ENCODE measurements around the gene IGLL1. TPM values are rescaled to one million over a fixed set of nuclear protein-coding genes. Genes with fewer than 3 reads are reported as not detected.
"Not testable (repeated sequence)": the region's sequence is repeated elsewhere in the genome, so short reads cannot be mapped to it uniquely, and the experiment has no call there.

IGLL1 gene
- total RNA-seq, 4 donors from 2014 or later = not detected

DNA sequence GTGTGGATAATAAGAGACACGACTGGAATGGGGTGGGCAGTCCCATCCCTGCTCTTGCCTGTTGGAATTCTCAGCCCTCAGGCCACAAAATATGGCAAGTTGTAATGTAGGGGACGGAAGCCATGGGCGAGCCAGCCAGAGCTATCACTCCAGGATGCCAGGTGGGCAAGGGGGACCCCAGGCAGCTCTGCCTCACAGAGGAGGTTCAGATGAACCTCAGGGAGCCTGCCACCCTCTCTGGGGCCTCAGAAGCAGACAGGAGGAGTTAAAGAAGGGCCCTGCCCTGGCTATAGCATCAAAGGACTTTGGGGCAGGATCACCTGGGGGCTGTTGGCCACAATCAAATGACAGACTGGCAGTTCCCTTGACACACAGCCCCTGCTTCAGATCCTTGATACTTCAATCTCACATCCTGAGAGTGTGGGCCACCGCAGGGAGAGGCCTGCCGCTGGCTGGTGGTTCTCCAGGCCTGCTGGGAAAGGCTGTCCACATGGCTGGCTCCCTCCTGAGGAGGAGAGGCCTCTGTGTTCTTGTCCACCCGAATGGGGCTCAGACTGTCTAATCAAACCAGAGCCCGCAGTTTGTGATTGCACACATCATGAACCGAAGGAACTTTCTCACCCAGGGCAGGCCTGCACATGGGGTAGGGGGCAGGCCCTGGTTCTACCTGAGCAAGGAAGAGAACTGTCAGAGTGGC is 31.4 kb downstream of the IGLL1 start:
- H3K36me3 ChIP-seq = no peaks in the 10 kb centered on the region
- no peaks in the 10 kb centered on the region for H3K4me1 ChIP-seq
- 85% methylated on average over 3 of the region's 8 CpGs; no CpG with 5 or more reads in 1 of the 2 donors for WGBS, 2 donors (ENCODE audit: low coverage in 1 of 2)
- H3K4me3 ChIP-seq = no peak overlapping the region
- TF ChIP-seq POLR2A (IDR thresholded peaks at IDR 0.05) (no peak), POLR2AphosphoS5 (IDR thresholded peaks at IDR 0.05) (no peak)
- H3K9me3 ChIP-seq = peaks cover 0 to 9% (median 0%) of the 10 kb centered on the region in 3 donors
- H3K27ac ChIP-seq = no peak overlapping the region
- H3K27me3 ChIP-seq = peaks cover 9% of the 10 kb centered on the region
- no peak for ATAC-seq

DNA sequence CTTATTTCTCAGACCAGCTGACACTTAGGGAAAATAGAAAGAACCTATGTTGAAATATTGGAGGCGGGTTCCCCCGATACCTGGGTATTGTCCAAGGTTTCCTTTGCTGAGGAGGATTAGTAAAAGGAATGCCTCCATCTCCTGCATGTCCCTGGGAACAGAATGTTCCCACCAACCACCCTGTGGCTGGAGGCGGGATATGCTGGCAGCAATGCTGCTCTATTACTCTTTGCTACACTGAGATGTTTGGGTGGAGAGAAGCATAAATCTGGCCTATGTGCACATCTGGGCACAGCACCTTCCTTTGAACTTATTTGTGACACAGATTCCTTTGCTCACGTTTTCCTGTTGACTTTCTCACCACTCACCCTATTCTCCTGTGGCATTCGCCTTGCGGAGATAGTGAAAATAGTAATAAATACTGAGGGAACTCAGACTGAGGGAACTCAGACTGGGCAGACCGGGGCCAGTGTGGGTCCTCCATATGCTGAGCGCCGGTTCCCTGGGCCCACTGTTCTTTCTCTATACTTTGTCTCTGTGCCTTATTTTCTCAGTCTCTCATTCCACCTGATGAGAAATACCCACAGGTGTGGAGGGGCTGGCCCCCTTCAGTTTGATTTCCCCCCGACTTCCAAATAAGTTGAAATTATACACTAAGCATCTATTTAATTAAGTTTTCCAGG is 32.1 kb downstream of the IGLL1 start:
- Histone ChIP-seq H3K4me1 (peaks cover 0 to 3% (median 0%) of the 10 kb centered on the region in 3 donors), H3K27me3 (peaks cover 2% of the 10 kb centered on the region), H3K9me3 (peaks cover 0 to 9% (median 0%) of the 10 kb centered on the region in 3 donors), H3K4me3 (no peak overlapping the region), H3K27ac (no peak overlapping the region), H3K36me3 (no peaks in the 10 kb centered on the region)
- ATAC-seq = no peak
- TF ChIP-seq, protein P1, sequence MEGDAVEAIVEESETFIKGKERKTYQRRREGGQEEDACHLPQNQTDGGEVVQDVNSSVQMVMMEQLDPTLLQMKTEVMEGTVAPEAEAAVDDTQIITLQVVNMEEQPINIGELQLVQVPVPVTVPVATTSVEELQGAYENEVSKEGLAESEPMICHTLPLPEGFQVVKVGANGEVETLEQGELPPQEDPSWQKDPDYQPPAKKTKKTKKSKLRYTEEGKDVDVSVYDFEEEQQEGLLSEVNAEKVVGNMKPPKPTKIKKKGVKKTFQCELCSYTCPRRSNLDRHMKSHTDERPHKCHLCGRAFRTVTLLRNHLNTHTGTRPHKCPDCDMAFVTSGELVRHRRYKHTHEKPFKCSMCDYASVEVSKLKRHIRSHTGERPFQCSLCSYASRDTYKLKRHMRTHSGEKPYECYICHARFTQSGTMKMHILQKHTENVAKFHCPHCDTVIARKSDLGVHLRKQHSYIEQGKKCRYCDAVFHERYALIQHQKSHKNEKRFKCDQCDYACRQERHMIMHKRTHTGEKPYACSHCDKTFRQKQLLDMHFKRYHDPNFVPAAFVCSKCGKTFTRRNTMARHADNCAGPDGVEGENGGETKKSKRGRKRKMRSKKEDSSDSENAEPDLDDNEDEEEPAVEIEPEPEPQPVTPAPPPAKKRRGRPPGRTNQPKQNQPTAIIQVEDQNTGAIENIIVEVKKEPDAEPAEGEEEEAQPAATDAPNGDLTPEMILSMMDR (IDR thresholded peaks at IDR 0.05) = no peak
- no peak for TF ChIP-seq POLR2A (IDR thresholded peaks at IDR 0.05)
- TF ChIP-seq POLR2AphosphoS5 (IDR thresholded peaks at IDR 0.05) = no peak
- TF ChIP-seq EP300 (IDR thresholded peaks at IDR 0.05) = no peak
- WGBS, 2 donors (ENCODE audit: low coverage in 1 of 2) = 86 to 100% methylated on average over 2 to 8 of the region's 10 CpGs

DNA sequence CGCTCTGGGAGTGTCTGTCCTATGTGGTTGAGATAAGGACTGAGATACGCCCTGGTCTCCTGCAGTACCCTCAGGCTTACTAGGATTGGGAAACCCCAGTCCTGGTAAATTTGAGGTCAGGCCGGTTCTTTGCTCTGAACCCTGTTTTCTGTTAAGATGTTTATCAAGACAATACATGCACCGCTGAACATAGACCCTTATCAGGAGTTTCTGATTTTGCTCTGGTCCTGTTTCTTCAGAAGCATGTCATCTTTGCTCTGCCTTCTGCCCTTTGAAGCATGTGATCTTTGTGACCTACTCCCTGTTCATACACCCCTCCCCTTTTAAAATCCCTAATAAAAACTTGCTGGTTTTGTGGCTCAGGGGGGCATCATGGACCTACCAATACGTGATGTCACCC is 32.7 kb downstream of the IGLL1 start:
- not testable (repeated sequence) for H3K4me1 ChIP-seq, H3K27ac ChIP-seq, H3K36me3 ChIP-seq, ATAC-seq, H3K9me3 ChIP-seq, H3K27me3 ChIP-seq, H3K4me3 ChIP-seq
- 87 to 100% methylated on average over 2 to 5 of the region's 5 CpGs for WGBS, 2 donors (ENCODE audit: low coverage in 1 of 2)

DNA sequence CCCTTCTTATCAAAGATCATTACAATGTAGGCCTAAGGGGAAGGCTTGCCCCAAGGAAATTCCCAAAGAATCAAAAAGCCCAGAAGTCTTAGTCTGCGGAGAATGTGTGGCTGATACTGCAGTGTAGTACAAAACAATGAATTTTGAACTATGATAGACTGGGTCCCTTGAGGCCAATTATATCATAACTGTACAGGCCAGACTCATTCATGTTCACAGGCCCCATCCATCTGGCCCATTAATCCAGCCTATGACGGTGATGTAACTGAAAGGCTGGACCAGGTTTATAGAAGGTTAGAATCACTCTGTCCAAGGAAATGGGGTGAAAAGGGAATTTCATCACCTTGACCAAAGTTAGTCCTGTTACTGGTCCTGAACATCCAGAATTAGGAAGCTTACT is 35.2 kb downstream of the IGLL1 start:
- WGBS, 2 donors (ENCODE audit: low coverage in 1 of 2) = 90 to 94% methylated on average over 2 of the region's 2 CpGs
- TF ChIP-seq POLR2A (IDR thresholded peaks at IDR 0.05) (no peak), EP300 (IDR thresholded peaks at IDR 0.05) (no peak), POLR2AphosphoS5 (IDR thresholded peaks at IDR 0.05) (no peak)
- TF ChIP-seq, protein P1 (IDR thresholded peaks at IDR 0.05) = no peak
- H3K4me1 ChIP-seq = peaks cover 0 to 18% (median 0%) of the 10 kb centered on the region in 3 donors
- H3K27ac ChIP-seq = no peak overlapping the region
- H3K36me3 ChIP-seq = no peaks in the 10 kb centered on the region
- H3K4me3 ChIP-seq = no peak overlapping the region
- ATAC-seq = no peak
- H3K9me3 ChIP-seq = peaks cover 0 to 9% (median 0%) of the 10 kb centered on the region in 3 donors
- H3K27me3 ChIP-seq = no peaks in the 10 kb centered on the region

DNA sequence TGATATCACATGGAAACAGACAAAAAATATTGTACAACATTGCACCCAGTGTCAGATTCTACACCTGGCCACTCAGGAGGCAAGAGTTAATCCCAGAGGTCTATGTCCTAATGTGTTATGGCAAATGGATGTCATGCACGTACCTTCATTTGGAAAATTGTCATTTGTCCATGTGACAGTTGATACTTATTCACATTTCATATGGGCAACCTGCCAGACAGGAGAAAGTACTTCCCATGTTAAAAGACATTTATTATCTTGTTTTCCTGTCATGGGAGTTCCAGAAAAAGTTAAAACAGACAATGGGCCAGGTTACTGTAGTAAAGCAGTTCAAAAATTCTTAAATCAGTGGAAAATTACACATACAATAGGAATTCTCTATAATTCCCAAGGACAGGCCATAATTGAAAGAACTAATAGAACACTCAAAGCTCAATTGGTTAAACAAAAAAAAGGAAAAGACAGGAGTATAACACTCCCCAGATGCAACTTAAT is 36.5 kb downstream of the IGLL1 start:
- not testable (repeated sequence) for H3K27me3 ChIP-seq, ATAC-seq, H3K4me3 ChIP-seq, H3K36me3 ChIP-seq, H3K27ac ChIP-seq, H3K9me3 ChIP-seq
- WGBS, 2 donors (ENCODE audit: low coverage in 1 of 2) = 42 to 43% methylated on average over 1 of the region's 1 CpG
- peaks cover 0 to 30% (median 0%) of the 10 kb centered on the region in 3 donors for H3K4me1 ChIP-seq

DNA sequence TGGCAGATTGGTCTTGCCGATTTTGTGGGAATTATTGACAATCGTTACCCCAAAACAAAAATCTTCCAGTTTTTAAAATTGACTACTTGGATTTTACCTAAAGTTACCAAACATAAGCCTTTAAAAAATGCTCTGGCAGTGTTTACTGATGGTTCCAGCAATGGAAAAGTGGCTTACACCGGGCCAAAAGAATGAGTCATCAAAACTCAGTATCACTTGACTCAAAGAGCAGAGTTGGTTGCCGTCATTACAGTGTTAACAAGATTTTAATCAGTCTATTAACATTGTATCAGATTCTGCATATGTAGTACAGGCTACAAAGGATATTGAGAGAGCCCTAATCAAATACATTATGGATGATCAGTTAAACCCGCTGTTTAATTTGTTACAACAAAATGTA is 37.2 kb downstream of the IGLL1 start:
- TF ChIP-seq POLR2A (IDR thresholded peaks at IDR 0.05) = no peak
- no peak for TF ChIP-seq EP300 (IDR thresholded peaks at IDR 0.05)
- TF ChIP-seq, protein P1 (IDR thresholded peaks at IDR 0.05) = no peak
- no peak for TF ChIP-seq POLR2AphosphoS5 (IDR thresholded peaks at IDR 0.05)
- no peak overlapping the region for H3K4me3 ChIP-seq
- peaks cover 0 to 9% (median 0%) of the 10 kb centered on the region in 3 donors for H3K9me3 ChIP-seq
- no peak for ATAC-seq
- H3K36me3 ChIP-seq = no peaks in the 10 kb centered on the region
- 41 to 62% methylated on average over 5 of the region's 5 CpGs for WGBS, 2 donors (ENCODE audit: low coverage in 1 of 2)
- H3K4me1 ChIP-seq = peaks cover 0 to 36% (median 0%) of the 10 kb centered on the region in 3 donors
- H3K27me3 ChIP-seq = no peaks in the 10 kb centered on the region
- H3K27ac ChIP-seq = no peak overlapping the region

DNA sequence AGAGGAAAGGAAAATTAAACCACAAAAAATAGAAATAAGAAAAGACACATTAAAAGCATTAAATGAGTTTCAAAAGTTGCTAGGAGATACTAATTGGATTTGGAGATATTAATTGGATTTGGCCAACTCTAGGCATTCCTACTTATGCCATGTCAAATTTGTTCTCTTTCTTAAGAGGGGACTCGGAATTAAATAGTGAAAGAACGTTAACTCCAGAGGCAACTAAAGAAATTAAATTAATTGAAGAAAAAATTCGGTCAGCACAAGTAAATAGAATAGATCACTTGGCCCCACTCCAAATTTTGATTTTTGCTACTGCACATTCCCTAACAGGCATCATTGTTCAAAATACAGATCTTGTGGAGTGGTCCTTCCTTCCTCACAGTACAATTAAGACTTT is 37.7 kb downstream of the IGLL1 start:
- WGBS, 2 donors (ENCODE audit: low coverage in 1 of 2) = 59 to 62% methylated on average over 3 of the region's 3 CpGs

More for the DNA sequence above, 37.7 kb downstream of the IGLL1 start:
- not testable (repeated sequence) for H3K4me3 ChIP-seq, H3K27ac ChIP-seq, H3K27me3 ChIP-seq, ATAC-seq, H3K9me3 ChIP-seq, H3K36me3 ChIP-seq
- peaks cover 0 to 39% (median 0%) of the 10 kb centered on the region in 3 donors for H3K4me1 ChIP-seq
